Thymus (tissue), 11 donors: ENCODE data around the gene TRIM67. TPM values are rescaled to one million over a fixed set of nuclear protein-coding genes. Genes with fewer than 3 reads are reported as not detected.

Source experiments
- DNase-seq, 9 donors: peaks; one replicate each; pipeline ENCODE4 v3.0.0-alpha.2; 2013; ENCODE audit warnings: low spot score in 9 of 9, low read depth in 6 of 9, missing footprints in 1 of 9
- H3K27ac ChIP-seq, 2 donors: one replicate each; pipeline ENCODE4 v1.5.1; 2013; ENCODE audit warnings: control low read depth in 1 of 2, low read depth in 1 of 2, low read length in 1 of 2, mild to moderate bottlenecking in 1 of 2, moderate library complexity in 1 of 2
- H3K27me3 ChIP-seq, 2 donors: one replicate each; pipeline ENCODE4 v1.5.1; 2013; ENCODE audit warnings: low read length in 1 of 2; ENCODE audit not compliant: control insufficient read depth in 2 of 2, insufficient read depth in 1 of 2
- H3K36me3 ChIP-seq, 2 donors: one replicate each; pipeline ENCODE4 v1.5.1; 2013; ENCODE audit warnings: low read length in 1 of 2, mild to moderate bottlenecking in 1 of 2, moderate library complexity in 1 of 2; ENCODE audit not compliant: control insufficient read depth in 2 of 2, insufficient read depth in 2 of 2
- H3K4me1 ChIP-seq, 2 donors: one replicate each; pipeline ENCODE4 v1.5.1; 2013; ENCODE audit warnings: low read length in 2 of 2; ENCODE audit not compliant: control insufficient read depth in 2 of 2, insufficient read depth in 2 of 2
- H3K4me3 ChIP-seq, 2 donors: one replicate each; pipeline ENCODE4 v1.5.1; 2013; ENCODE audit warnings: low read length in 2 of 2, control low read depth in 1 of 2, mild to moderate bottlenecking in 1 of 2
- H3K9me3 ChIP-seq, 2 donors: one replicate each; pipeline ENCODE4 v1.5.1; 2013; ENCODE audit warnings: low read length in 1 of 2, mild to moderate bottlenecking in 1 of 2; ENCODE audit not compliant: control insufficient read depth in 2 of 2, insufficient read depth in 1 of 2
- WGBS: extraction: QIAGEN DNeasy Blood & Tissue Kit; methylation state at CpG from one replicate; pipeline ENCODE4 v1.1.7; 2013; 5-methylcytosine and 5-hydroxymethylcytosine counted together
- polyA plus RNA-seq: library from polyadenylated mRNA; stranded (reverse); fragments of 200-250 nt; gene quantifications from one replicate; pipeline ENCODE4 v1.2.3, GENCODE V29; 2013
- total RNA-seq: library from RNA; stranded (reverse); fragments of 120-200 nt; gene quantifications from one replicate; pipeline ENCODE4 v1.2.4, GENCODE V29; 2013
- donor health status: healthy.

The TRIM67 gene
- total and polyA plus RNA-seq, 2 donors, result 0.05 TPM

DNA sequence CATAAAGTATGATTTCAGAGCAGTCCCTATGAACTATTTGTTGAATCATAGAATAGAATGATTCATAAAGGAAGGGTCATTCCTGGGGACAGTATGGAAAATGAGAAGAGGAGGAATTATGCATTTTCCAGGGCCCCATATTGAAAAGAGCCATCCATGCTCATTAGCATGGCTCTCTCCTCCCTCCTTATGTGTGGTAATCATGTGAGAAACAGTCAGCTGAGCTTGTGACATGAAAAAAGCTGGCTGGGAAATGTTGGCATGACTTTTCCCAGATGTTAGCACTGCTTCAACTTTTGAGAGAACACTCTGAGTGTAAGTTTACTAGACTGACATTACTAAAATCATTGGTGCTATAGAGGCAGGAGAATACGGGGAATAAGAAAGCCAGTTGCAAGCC lies 16.1 kb downstream of the TRIM67 start:
- Histone ChIP-seq H3K27me3 (peaks cover 0 to 21% of the 10 kb centered on the region in 2 donors), H3K4me3 (no peak overlapping the region), H3K4me1 (no peaks in the 10 kb centered on the region), H3K36me3 (no peaks in the 10 kb centered on the region), H3K9me3 (no peaks in the 10 kb centered on the region), H3K27ac (no peak overlapping the region)
- no peak for DNase-seq
- 95% methylated on average over 1 of the region's 1 CpG for WGBS

GRCh38 chr1:231178970-231179369 lies 17.1 kb downstream of the TRIM67 start:
- H3K9me3 ChIP-seq, result no peaks in the 10 kb centered on the region
- H3K4me1 ChIP-seq, result no peaks in the 10 kb centered on the region
- no peak overlapping the region for H3K4me3 ChIP-seq
- no peak for DNase-seq
- no peak overlapping the region for H3K27ac ChIP-seq
- H3K27me3 ChIP-seq, result peaks cover 0 to 17% of the 10 kb centered on the region in 2 donors
- no peaks in the 10 kb centered on the region for H3K36me3 ChIP-seq
- WGBS, result 96% methylated on average over 2 of the region's 2 CpGs

- Histone ChIP-seq H3K27ac (no peak overlapping the region), H3K36me3 (no peaks in the 10 kb centered on the region), H3K9me3 (no peaks in the 10 kb centered on the region), H3K4me1 (no peaks in the 10 kb centered on the region), H3K27me3 (peaks cover 0 to 17% of the 10 kb centered on the region in 2 donors), H3K4me3 (no peak overlapping the region)
- no peak for DNase-seq
- 99% methylated on average over 1 of the region's 1 CpG for WGBS
Observed at GRCh38 chr1:231180034-231180433, 18.2 kb downstream of the TRIM67 start.

DNA sequence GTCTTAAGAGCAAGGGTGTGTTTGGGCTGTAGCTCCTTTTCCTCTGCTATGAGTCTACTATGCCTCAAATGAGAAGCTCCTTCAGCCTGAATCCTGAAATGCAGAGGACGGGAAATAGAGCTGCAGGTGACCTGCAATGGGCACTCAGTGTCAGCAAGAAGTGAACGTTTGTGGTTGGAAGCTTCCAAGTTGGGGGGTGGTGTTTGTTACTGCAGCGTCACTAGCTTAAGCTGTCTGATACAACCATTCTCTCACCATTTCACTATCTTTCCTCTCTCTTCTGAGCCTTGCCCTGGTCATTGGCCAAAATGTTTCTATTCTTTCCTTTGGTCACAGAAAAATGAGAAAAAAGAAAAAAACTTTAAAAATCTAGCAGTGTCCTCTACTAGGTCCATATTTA lies 19.4 kb downstream of the TRIM67 start:
- H3K36me3 ChIP-seq, result no peaks in the 10 kb centered on the region
- DNase-seq, result no peak
- no peaks in the 10 kb centered on the region for H3K9me3 ChIP-seq
- H3K4me1 ChIP-seq, result no peaks in the 10 kb centered on the region
- no peak overlapping the region for H3K4me3 ChIP-seq
- 90% methylated on average over 3 of the region's 3 CpGs for WGBS
- H3K27me3 ChIP-seq, result peaks cover 0 to 13% of the 10 kb centered on the region in 2 donors
- H3K27ac ChIP-seq, result no peak overlapping the region

DNA sequence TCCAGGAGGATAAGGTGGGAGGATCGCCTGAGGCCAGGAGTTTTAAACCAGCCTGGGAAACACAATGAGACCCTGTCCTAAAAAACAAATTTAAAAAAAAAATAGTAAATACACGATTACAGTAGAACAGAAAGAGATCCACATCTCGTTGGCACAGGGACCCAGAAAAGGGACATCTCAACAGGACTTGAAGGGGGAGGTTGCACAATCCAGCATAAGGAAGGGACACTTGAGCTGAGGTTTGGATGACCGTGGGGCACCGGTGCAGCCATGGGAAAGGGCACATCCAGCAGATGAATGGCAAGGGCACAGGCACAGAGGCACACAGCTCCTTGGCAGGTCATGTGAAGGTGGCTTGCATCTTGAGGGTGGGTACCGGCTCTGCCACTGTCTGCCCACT lies 20.5 kb downstream of the TRIM67 start:
- Histone ChIP-seq H3K4me1 (no peaks in the 10 kb centered on the region), H3K27me3 (peaks cover 0 to 18% of the 10 kb centered on the region in 2 donors), H3K27ac (no peak overlapping the region), H3K4me3 (no peak overlapping the region), H3K9me3 (no peaks in the 10 kb centered on the region), H3K36me3 (no peaks in the 10 kb centered on the region)
- DNase-seq, result no peak
- 88% methylated on average over 6 of the region's 6 CpGs for WGBS

DNA sequence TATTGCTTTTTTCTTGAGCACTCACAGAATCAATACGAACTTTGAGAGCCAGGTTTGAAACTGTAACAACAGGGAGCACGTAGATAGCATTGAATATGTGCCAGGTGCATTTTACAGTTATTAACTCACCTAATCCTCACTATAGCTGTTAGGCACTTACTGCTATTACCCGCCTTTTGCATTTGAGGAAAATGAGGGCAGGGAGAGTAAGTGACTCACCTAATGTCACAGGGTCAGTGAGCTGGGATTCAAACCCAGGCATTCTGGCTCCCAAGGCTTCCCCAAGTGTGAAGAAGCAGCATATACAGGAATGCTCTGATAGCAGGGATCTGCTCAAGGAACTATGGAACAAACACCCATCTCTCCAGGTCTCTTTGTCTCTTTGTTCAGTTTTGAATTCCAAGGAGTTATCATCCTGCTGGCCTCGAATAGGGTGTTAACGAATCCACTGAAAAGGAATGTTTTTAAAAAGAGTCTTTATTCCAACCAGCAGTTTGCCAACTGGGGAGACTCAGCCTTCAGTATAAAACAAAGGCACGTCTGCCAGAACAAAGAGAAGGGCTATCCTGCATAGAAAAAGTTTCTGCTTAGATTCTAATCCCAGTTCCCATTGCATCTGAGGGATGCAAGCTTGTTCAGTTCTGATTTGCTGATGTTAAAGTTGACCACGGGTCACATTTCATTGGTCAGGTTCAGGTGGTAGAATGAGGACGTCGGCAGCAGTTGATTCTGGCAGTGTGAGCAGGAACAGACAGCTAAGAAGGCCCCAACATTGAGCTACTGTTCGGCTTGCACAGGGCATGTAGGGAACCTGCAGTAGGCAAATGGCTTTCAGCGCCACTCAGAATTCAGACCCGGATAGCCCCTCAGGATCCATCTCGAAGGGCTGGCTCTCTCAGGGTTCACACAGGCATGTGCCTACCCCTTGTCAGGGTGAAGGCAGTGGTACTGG lies 22.1 kb downstream of the TRIM67 start:
- H3K4me3 ChIP-seq, result no peak overlapping the region
- peaks cover 0 to 27% of the 10 kb centered on the region in 2 donors for H3K27me3 ChIP-seq
- H3K27ac ChIP-seq, result no peak overlapping the region
- no peak for DNase-seq
- WGBS, result 75% methylated on average over 13 of the region's 13 CpGs
- H3K9me3 ChIP-seq, result no peaks in the 10 kb centered on the region
- H3K4me1 ChIP-seq, result no peaks in the 10 kb centered on the region
- no peaks in the 10 kb centered on the region for H3K36me3 ChIP-seq

DNA sequence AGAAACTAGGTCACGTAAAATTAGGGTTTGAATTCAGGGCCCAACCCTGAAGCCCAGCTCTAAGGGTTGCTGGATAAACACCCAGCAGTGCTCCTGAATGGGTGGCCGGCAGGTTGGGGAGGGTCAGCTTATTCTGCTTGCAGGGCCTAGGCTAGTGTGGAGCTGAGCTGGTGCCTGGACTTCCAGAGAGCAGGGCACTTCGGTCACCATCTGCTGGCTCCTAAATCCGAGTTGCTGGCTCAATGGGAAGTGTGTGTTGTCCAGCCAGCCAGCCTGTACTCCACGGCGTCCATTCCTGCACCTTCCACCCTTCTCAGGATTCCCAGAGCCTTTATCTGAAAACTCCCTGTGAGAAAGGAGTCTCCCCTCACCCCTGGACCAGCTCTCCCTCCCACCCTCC lies 23.0 kb downstream of the TRIM67 start:
- Histone ChIP-seq H3K36me3 (no peaks in the 10 kb centered on the region), H3K4me3 (no peak overlapping the region), H3K27me3 (peaks cover 0 to 23% of the 10 kb centered on the region in 2 donors), H3K27ac (no peak overlapping the region), H3K9me3 (no peaks in the 10 kb centered on the region), H3K4me1 (no peaks in the 10 kb centered on the region)
- WGBS, result 94% methylated on average over 6 of the region's 6 CpGs
- no peak for DNase-seq

DNA sequence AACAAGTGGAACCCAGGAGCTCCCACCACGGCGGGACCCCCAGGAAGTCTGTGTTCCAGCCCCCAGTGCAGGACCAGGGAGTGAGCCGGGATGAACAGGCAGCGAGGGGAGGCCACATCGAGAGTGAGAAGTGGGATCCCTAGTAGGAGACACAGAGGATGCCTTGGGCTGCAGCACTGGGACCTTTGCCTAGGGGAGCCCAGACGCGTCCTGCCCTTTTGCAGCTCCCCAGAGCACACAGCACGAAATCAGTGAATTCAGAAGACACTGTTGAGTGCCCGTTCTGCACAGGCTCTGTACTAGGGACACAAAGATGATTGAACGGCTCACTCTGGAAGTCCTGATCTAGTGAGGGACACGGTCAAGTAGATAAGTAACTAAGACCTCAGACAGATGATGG lies 23.5 kb downstream of the TRIM67 start:
- Histone ChIP-seq H3K4me3 (no peak overlapping the region), H3K4me1 (no peaks in the 10 kb centered on the region), H3K27me3 (peaks cover 0 to 23% of the 10 kb centered on the region in 2 donors), H3K27ac (no peak overlapping the region), H3K9me3 (peaks cover 0 to 3% of the 10 kb centered on the region in 2 donors), H3K36me3 (no peaks in the 10 kb centered on the region)
- no peak for DNase-seq
- WGBS, result 94% methylated on average over 11 of the region's 11 CpGs

GRCh38 chr1:231186356-231187115 lies 24.7 kb downstream of the TRIM67 start:
- no peak for DNase-seq
- H3K27me3 ChIP-seq, result peaks cover 0 to 23% of the 10 kb centered on the region in 2 donors

More at GRCh38 chr1:231186356-231187115, 24.7 kb downstream of the TRIM67 start:
- no peak overlapping the region for H3K27ac ChIP-seq
- H3K4me1 ChIP-seq, result no peaks in the 10 kb centered on the region
- WGBS, result 81% methylated on average over 11 of the region's 11 CpGs
- no peaks in the 10 kb centered on the region for H3K36me3 ChIP-seq
- peaks cover 0 to 7% of the 10 kb centered on the region in 2 donors for H3K9me3 ChIP-seq
- H3K4me3 ChIP-seq, result no peak overlapping the region
